ENCODE results near the gene VSTM1. TPM values are rescaled to one million over a fixed set of nuclear protein-coding genes. Genes with fewer than 3 reads are reported as not detected.

Gene VSTM1
- not detected for total RNA-seq

GRCh38 chr19:54063350-54064116 is at the start of gene VSTM1:
Gene VSTM1 (minus strand): TSS chr19:54063897. CDS start chr19:54063777, 120 bp downstream.
- TF ChIP-seq CTCF (IDR thresholded peaks at IDR 0.05; ENCODE audit: low read depth): no peak

- TF ChIP-seq CTCF (IDR thresholded peaks at IDR 0.05; ENCODE audit: low read depth): no peak
These were observed 46.0 kb upstream of the VSTM1 start for GRCh38 chr19:54109651-54110050.

GRCh38 chr19:54108496-54108895 is 44.8 kb upstream of the VSTM1 start:
- TF ChIP-seq CTCF (IDR thresholded peaks at IDR 0.05; ENCODE audit: low read depth): no peak

GRCh38 chr19:54107876-54108490 is 44.3 kb upstream of the VSTM1 start:
- no peak for TF ChIP-seq CTCF (IDR thresholded peaks at IDR 0.05; ENCODE audit: low read depth)

GRCh38 chr19:54106716-54107115 is 43.0 kb upstream of the VSTM1 start:
- no peak for TF ChIP-seq CTCF (IDR thresholded peaks at IDR 0.05; ENCODE audit: low read depth)

- no peak for TF ChIP-seq CTCF (IDR thresholded peaks at IDR 0.05; ENCODE audit: low read depth)
These were observed 42.1 kb upstream of the VSTM1 start for GRCh38 chr19:54105796-54106195.

- TF ChIP-seq CTCF (IDR thresholded peaks at IDR 0.05; ENCODE audit: low read depth): no peak
These were observed 41.5 kb upstream of the VSTM1 start for GRCh38 chr19:54104998-54105715.
